HEK293 (cell line): ENCODE measurements around the gene ACP4.

Source experiments
- CTCF ChIA-PET: fragments of 350-600 bp; formaldehyde crosslinking; extraction: SDS; loops from one replicate; lab custom pipeline; 2021; ENCODE audit warnings: antibody characterized with exemption; lab: Yijun Ruan, JAX
- POLR2A ChIA-PET: fragments of 300-600 bp; formaldehyde crosslinking; extraction: SDS; loops from one replicate; lab custom pipeline; 2020; ENCODE audit warnings: antibody characterized with exemption, inconsistent platforms; lab: Yijun Ruan, JAX
- H3K27ac ChIP-seq: fragments of 200-500 bp; sonication (Bioruptor generic); 2 replicates; pipeline ENCODE4 v1.5.1; 2014; ENCODE audit warnings: low read depth, low read length, control low read depth, inconsistent platforms; ENCODE audit errors: extremely low read depth
- H3K36me3 ChIP-seq, 2 experiments: fragments of 200-500 bp in 1 of 2; sonication (Bioruptor generic) in 1 of 2; 1 replicate in 1 of 2; 2 replicates in 1 of 2; pipeline ENCODE4 v1.5.1; 2014 to 2017; ENCODE audit warnings: inconsistent platforms in 2 of 2, low read length in 2 of 2; ENCODE audit not compliant: control insufficient read depth in 2 of 2, insufficient read depth in 1 of 2
- H3K4me1 ChIP-seq: fragments of 200-500 bp; sonication (Bioruptor generic); 2 replicates; pipeline ENCODE4 v1.5.1; 2014; ENCODE audit warnings: mild to moderate bottlenecking, low read length, inconsistent platforms; ENCODE audit not compliant: control insufficient read depth, insufficient read depth
- H3K4me3 ChIP-seq: 2 replicates; pipeline ENCODE4 v1.5.1; 2011; ENCODE audit warnings: low read depth, mild to moderate bottlenecking, control low read depth, low read length, moderate library complexity
- H3K9me3 ChIP-seq: fragments of 200-500 bp; sonication (Bioruptor generic); 2 replicates; pipeline ENCODE4 v1.5.1; 2014; ENCODE audit warnings: low read depth, low read length, inconsistent platforms; ENCODE audit not compliant: control insufficient read depth, insufficient read depth
- GLIS1 ChIP-seq: fragments of 450-650 bp; formaldehyde crosslinking; IDR thresholded peaks from 2 replicates; pipeline ENCODE4 v1.5.1; 2016; ENCODE audit warnings: missing biosample characterization, missing genetic modification characterization
- MEIS1 ChIP-seq: sonication (generic); formaldehyde crosslinking; IDR thresholded peaks from 2 replicates; pipeline ENCODE4 v1.8.1; 2022; ENCODE audit warnings: missing genetic modification reagents, mild to moderate bottlenecking, borderline replicate concordance
- OVOL3 ChIP-seq: fragments of 450-650 bp; formaldehyde crosslinking; IDR thresholded peaks from 2 replicates; pipeline ENCODE4 v1.5.1; 2016; ENCODE audit warnings: missing biosample characterization, missing genetic modification characterization
- PRDM1 ChIP-seq: fragments of 450-650 bp; formaldehyde crosslinking; IDR thresholded peaks from 2 replicates; pipeline ENCODE4; 2016; ENCODE audit warnings: missing biosample characterization, missing genetic modification characterization
- SALL2 ChIP-seq: fragments of 450-650 bp; formaldehyde crosslinking; IDR thresholded peaks from 2 replicates; pipeline ENCODE4 v1.5.0; 2017; ENCODE audit warnings: missing biosample characterization, mild to moderate bottlenecking, missing genetic modification characterization, borderline replicate concordance
- ZNF133 ChIP-seq: fragments of 450-650 bp; formaldehyde crosslinking; IDR thresholded peaks from 2 replicates; pipeline ENCODE4 v1.5.1; 2016; ENCODE audit warnings: missing biosample characterization, missing genetic modification characterization
- ZNF214 ChIP-seq: fragments of 450-650 bp; formaldehyde crosslinking; IDR thresholded peaks from 2 replicates; pipeline ENCODE4 v1.5.1; 2017; ENCODE audit warnings: missing biosample characterization, mild to moderate bottlenecking, missing genetic modification characterization, borderline replicate concordance
- ZNF221 ChIP-seq: fragments of 450-650 bp; formaldehyde crosslinking; IDR thresholded peaks from 2 replicates; pipeline ENCODE4 v1.5.1; 2017; ENCODE audit warnings: missing biosample characterization, missing genetic modification characterization, borderline replicate concordance
- ZNF544 ChIP-seq: fragments of 450-650 bp; formaldehyde crosslinking; IDR thresholded peaks from 2 replicates; pipeline ENCODE4 v1.5.0; 2017; ENCODE audit warnings: missing biosample characterization, missing genetic modification characterization
- ZNF571 ChIP-seq: fragments of 450-650 bp; formaldehyde crosslinking; IDR thresholded peaks from 2 replicates; pipeline ENCODE4 v1.5.0; 2017; ENCODE audit warnings: missing biosample characterization, missing genetic modification characterization
- ZNF660 ChIP-seq: fragments of 450-650 bp; IDR thresholded peaks from 2 replicates; pipeline ENCODE4 v1.5.1; 2018; ENCODE audit warnings: missing biosample characterization, mild to moderate bottlenecking, missing genetic modification characterization
- TF ChIP-seq, protein P1 (sequence below): fragments of 450-650 bp; formaldehyde crosslinking; IDR thresholded peaks from 2 replicates; pipeline ENCODE4 v1.5.1; 2017; ENCODE audit warnings: missing biosample characterization, mild to moderate bottlenecking, missing genetic modification characterization, moderate library complexity
- TF ChIP-seq, protein P2 (sequence below): fragments of 450-650 bp; formaldehyde crosslinking; IDR thresholded peaks from 2 replicates; pipeline ENCODE4 v1.5.1; 2016; ENCODE audit warnings: missing biosample characterization, missing genetic modification characterization
- TF ChIP-seq, protein P3 (sequence below): fragments of 450-650 bp; formaldehyde crosslinking; IDR thresholded peaks from 2 replicates; pipeline ENCODE4 v1.5.1; 2017; ENCODE audit warnings: missing biosample characterization, missing genetic modification characterization
- TF ChIP-seq, protein P4 (sequence below): fragments of 450-650 bp; formaldehyde crosslinking; IDR thresholded peaks from 2 replicates; pipeline ENCODE4 v1.5.1; 2016; ENCODE audit warnings: missing biosample characterization, missing genetic modification characterization
- TF ChIP-seq, protein P5 (sequence below): fragments of 450-650 bp; formaldehyde crosslinking; IDR thresholded peaks from 2 replicates; pipeline ENCODE4 v1.5.1; 2016; ENCODE audit warnings: missing biosample characterization, missing genetic modification characterization
- TF ChIP-seq, protein P6 (sequence below): fragments of 450-650 bp; formaldehyde crosslinking; IDR thresholded peaks from 2 replicates; pipeline ENCODE4 v1.5.0; 2017; ENCODE audit warnings: missing biosample characterization, missing genetic modification characterization, borderline replicate concordance
- TF ChIP-seq, protein P7 (sequence below): fragments of 450-650 bp; formaldehyde crosslinking; IDR thresholded peaks from 2 replicates; pipeline ENCODE4 v1.5.1; 2016; ENCODE audit warnings: missing biosample characterization, missing genetic modification characterization

The ACP4 gene

DNA sequence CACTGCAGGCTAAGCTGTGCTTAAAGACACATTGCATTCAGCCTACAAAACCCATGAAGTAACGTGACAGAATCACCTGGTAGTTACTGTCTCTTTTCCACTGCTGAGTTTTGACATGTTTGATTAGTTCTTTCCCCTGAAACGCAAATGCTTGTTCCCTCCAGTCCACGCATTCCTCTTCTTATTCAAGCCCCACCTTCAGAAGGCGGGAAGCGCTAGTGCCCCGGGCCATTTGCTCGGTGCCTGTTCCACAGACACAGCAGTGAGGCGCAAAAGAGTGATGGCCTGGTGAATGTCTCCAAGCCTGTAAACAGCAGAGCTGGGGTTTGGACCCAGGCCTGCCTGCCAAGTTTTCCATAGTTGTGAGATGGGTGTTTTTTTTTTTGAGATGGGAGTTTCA, 10.9 kb downstream of the ACP4 start (continued):
- TF ChIP-seq, protein P1, sequence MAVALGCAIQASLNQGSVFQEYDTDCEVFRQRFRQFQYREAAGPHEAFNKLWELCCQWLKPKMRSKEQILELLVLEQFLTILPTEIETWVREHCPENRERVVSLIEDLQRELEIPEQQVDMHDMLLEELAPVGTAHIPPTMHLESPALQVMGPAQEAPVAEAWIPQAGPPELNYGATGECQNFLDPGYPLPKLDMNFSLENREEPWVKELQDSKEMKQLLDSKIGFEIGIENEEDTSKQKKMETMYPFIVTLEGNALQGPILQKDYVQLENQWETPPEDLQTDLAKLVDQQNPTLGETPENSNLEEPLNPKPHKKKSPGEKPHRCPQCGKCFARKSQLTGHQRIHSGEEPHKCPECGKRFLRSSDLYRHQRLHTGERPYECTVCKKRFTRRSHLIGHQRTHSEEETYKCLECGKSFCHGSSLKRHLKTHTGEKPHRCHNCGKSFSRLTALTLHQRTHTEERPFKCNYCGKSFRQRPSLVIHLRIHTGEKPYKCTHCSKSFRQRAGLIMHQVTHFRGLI (tag by site-specific recombination): no peak
- 0 out of 2 replicates have a peak, but pooled peaks have one; percentile 19 for TF ChIP-seq ZNF660 (tag by site-specific recombination)
- TF ChIP-seq OVOL3 (tag by site-specific recombination): no peak
- no peak for TF ChIP-seq ZNF221
- TF ChIP-seq, protein P2, sequence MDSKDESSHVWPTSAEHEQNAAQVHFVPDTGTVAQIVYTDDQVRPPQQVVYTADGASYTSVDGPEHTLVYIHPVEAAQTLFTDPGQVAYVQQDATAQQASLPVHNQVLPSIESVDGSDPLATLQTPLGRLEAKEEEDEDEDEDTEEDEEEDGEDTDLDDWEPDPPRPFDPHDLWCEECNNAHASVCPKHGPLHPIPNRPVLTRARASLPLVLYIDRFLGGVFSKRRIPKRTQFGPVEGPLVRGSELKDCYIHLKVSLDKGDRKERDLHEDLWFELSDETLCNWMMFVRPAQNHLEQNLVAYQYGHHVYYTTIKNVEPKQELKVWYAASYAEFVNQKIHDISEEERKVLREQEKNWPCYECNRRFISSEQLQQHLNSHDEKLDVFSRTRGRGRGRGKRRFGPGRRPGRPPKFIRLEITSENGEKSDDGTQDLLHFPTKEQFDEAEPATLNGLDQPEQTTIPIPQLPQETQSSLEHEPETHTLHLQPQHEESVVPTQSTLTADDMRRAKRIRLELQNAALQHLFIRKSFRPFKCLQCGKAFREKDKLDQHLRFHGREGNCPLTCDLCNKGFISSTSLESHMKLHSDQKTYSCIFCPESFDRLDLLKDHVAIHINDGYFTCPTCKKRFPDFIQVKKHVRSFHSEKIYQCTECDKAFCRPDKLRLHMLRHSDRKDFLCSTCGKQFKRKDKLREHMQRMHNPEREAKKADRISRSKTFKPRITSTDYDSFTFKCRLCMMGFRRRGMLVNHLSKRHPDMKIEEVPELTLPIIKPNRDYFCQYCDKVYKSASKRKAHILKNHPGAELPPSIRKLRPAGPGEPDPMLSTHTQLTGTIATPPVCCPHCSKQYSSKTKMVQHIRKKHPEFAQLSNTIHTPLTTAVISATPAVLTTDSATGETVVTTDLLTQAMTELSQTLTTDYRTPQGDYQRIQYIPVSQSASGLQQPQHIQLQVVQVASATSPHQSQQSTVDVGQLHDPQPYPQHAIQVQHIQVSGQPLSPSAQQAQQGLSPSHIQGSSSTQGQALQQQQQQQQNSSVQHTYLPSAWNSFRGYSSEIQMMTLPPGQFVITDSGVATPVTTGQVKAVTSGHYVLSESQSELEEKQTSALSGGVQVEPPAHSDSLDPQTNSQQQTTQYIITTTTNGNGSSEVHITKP (tag by site-specific recombination): peak; percentile 62
- no peak for TF ChIP-seq ZNF214 (tag by site-specific recombination)
- no peak for TF ChIP-seq ZNF133
- no peak for TF ChIP-seq ZNF544 (tag by site-specific recombination)
- TF ChIP-seq, all 188 proteins: peak for 9

DNA sequence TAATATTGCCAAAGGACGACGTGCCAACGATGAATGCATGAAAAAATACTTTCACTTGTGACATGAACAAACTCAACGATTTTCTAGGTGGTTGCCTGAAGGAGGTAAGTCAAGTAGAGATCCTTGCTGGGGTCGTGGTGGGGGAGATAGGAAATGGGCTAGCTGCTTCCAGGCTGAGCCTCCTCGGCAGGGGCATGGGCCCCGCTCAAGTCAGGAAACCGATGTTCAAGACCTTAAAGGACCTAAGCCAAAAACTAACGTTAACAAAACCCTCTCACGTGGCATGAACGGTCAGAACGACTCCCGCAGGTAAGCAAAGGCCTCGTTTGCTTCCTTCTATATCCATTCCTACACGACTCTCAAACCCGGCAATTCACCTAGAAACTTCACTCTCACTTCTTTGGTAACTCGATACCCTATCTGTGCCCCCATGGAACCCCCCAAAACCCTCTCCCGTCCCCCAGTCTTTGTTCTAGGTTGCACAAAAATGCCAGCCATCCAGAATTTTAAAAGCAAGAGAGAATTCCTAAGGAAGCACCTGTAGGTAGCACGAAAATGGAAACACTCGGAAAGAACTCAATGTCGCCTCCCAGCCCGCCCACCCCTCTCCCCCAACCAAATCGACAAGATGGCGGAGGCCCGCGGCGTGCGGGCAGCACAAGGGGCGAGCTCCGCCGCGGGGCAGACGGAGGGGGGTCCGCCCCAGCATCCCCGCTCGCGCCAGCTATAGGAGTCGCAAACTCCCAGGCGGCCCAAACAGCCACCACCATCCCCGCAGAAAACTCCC, 13.6 kb downstream of the ACP4 start:
- Histone ChIP-seq H3K4me1 (peaks cover 11% of the 10 kb centered on the region), H3K27ac (peak overlapping the region; percentile 99), H3K36me3 (peaks cover 32 to 47% of the 10 kb centered on the region in 2 experiments), H3K4me3 (peak overlapping the region; percentile 79), H3K9me3 (no peaks in the 10 kb centered on the region)
- POLR2A ChIA-PET: interaction anchor here (0.6 to 5.3 kb wide), 19 partner anchors 11 to 601 kb away, joined by 3 to 85 read pairs (median 5); partner anchors contain the start of genes ACP4, KLK15 and MYH14
- CTCF ChIA-PET: interaction anchor here (0.6 to 6.5 kb wide), 2 partner anchors 118 to 452 kb away, joined by 3 to 52 read pairs; no protein-coding TSS in a partner anchor
- TF ChIP-seq, protein P3, sequence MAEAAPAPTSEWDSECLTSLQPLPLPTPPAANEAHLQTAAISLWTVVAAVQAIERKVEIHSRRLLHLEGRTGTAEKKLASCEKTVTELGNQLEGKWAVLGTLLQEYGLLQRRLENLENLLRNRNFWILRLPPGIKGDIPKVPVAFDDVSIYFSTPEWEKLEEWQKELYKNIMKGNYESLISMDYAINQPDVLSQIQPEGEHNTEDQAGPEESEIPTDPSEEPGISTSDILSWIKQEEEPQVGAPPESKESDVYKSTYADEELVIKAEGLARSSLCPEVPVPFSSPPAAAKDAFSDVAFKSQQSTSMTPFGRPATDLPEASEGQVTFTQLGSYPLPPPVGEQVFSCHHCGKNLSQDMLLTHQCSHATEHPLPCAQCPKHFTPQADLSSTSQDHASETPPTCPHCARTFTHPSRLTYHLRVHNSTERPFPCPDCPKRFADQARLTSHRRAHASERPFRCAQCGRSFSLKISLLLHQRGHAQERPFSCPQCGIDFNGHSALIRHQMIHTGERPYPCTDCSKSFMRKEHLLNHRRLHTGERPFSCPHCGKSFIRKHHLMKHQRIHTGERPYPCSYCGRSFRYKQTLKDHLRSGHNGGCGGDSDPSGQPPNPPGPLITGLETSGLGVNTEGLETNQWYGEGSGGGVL (tag by site-specific recombination): peak; percentile 7; the same call in 1 of the 2 replicates
- peak; percentile 41 for TF ChIP-seq GLIS1
- TF ChIP-seq, protein P4, sequence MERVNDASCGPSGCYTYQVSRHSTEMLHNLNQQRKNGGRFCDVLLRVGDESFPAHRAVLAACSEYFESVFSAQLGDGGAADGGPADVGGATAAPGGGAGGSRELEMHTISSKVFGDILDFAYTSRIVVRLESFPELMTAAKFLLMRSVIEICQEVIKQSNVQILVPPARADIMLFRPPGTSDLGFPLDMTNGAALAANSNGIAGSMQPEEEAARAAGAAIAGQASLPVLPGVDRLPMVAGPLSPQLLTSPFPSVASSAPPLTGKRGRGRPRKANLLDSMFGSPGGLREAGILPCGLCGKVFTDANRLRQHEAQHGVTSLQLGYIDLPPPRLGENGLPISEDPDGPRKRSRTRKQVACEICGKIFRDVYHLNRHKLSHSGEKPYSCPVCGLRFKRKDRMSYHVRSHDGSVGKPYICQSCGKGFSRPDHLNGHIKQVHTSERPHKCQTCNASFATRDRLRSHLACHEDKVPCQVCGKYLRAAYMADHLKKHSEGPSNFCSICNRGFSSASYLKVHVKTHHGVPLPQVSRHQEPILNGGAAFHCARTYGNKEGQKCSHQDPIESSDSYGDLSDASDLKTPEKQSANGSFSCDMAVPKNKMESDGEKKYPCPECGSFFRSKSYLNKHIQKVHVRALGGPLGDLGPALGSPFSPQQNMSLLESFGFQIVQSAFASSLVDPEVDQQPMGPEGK (tag by site-specific recombination): peak; percentile 25; the same call in 1 of the 2 replicates
- no peak for TF ChIP-seq MEIS1 (CRISPR knock-in tag)
- no peak for TF ChIP-seq ZNF571
- TF ChIP-seq SALL2 (tag by site-specific recombination): no peak
- peak; percentile 51; the same call in 1 of the 2 replicates for TF ChIP-seq PRDM1 (tag by site-specific recombination)
- TF ChIP-seq, protein P5, sequence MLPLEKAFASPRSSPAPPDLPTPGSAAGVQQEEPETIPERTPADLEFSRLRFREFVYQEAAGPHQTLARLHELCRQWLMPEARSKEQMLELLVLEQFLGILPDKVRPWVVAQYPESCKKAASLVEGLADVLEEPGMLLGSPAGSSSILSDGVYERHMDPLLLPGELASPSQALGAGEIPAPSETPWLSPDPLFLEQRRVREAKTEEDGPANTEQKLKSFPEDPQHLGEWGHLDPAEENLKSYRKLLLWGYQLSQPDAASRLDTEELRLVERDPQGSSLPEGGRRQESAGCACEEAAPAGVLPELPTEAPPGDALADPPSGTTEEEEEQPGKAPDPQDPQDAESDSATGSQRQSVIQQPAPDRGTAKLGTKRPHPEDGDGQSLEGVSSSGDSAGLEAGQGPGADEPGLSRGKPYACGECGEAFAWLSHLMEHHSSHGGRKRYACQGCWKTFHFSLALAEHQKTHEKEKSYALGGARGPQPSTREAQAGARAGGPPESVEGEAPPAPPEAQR (tag by site-specific recombination): no peak
- TF ChIP-seq, protein P6, sequence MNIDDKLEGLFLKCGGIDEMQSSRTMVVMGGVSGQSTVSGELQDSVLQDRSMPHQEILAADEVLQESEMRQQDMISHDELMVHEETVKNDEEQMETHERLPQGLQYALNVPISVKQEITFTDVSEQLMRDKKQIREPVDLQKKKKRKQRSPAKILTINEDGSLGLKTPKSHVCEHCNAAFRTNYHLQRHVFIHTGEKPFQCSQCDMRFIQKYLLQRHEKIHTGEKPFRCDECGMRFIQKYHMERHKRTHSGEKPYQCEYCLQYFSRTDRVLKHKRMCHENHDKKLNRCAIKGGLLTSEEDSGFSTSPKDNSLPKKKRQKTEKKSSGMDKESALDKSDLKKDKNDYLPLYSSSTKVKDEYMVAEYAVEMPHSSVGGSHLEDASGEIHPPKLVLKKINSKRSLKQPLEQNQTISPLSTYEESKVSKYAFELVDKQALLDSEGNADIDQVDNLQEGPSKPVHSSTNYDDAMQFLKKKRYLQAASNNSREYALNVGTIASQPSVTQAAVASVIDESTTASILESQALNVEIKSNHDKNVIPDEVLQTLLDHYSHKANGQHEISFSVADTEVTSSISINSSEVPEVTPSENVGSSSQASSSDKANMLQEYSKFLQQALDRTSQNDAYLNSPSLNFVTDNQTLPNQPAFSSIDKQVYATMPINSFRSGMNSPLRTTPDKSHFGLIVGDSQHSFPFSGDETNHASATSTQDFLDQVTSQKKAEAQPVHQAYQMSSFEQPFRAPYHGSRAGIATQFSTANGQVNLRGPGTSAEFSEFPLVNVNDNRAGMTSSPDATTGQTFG (tag by site-specific recombination): no peak
- TF ChIP-seq, protein P7, sequence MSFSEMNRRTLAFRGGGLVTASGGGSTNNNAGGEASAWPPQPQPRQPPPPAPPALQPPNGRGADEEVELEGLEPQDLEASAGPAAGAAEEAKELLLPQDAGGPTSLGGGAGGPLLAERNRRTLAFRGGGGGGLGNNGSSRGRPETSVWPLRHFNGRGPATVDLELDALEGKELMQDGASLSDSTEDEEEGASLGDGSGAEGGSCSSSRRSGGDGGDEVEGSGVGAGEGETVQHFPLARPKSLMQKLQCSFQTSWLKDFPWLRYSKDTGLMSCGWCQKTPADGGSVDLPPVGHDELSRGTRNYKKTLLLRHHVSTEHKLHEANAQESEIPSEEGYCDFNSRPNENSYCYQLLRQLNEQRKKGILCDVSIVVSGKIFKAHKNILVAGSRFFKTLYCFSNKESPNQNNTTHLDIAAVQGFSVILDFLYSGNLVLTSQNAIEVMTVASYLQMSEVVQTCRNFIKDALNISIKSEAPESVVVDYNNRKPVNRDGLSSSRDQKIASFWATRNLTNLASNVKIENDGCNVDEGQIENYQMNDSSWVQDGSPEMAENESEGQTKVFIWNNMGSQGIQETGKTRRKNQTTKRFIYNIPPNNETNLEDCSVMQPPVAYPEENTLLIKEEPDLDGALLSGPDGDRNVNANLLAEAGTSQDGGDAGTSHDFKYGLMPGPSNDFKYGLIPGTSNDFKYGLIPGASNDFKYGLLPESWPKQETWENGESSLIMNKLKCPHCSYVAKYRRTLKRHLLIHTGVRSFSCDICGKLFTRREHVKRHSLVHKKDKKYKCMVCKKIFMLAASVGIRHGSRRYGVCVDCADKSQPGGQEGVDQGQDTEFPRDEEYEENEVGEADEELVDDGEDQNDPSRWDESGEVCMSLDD (tag by site-specific recombination): 0 out of 2 replicates have a peak, but pooled peaks have one; percentile 16
